GM23338 (cell line): Measurements from ENCODE around the gene NLN. TPM values are rescaled to one million over a fixed set of nuclear protein-coding genes. Genes with fewer than 3 reads are reported as not detected.

Experiments used
- ATAC-seq: fragments of 200-7000 bp; cut with Tn5 transposase; 3 replicates; pipeline ENCODE4 v1.9.1; 2020
- DNase-seq: peaks from one replicate; pipeline ENCODE4 v3.0.0-alpha.2; 2015; ENCODE audit warnings: low spot score
- H2AFZ ChIP-seq: fragments of 200-600 bp; sonication (generic); 2 replicates; pipeline ENCODE4 v1.8.0; 2016; ENCODE audit warnings: antibody characterized with exemption, mild to moderate bottlenecking, moderate library complexity
- H3F3A ChIP-seq: fragments of 200-600 bp; sonication (generic); replicated peaks from 2 replicates; pipeline ENCODE4 v1.8.0; 2017; ENCODE audit warnings: antibody characterized with exemption, mixed run types, low read depth
- H3K27ac ChIP-seq: fragments of 200-600 bp; sonication (generic); 2 replicates; pipeline ENCODE4 v1.6.1; 2016; ENCODE audit warnings: low read depth
- H3K27me3 ChIP-seq: fragments of 200-600 bp; sonication (generic); 2 replicates; pipeline ENCODE4 v1.8.0; 2016; ENCODE audit warnings: mild to moderate bottlenecking, mixed run types, moderate library complexity; ENCODE audit not compliant: insufficient read depth
- H3K36me3 ChIP-seq: fragments of 200-600 bp; sonication (generic); 2 replicates; pipeline ENCODE4 v1.8.0; 2016; ENCODE audit warnings: mild to moderate bottlenecking; ENCODE audit not compliant: insufficient read depth
- H3K4me1 ChIP-seq: fragments of 200-600 bp; sonication (generic); 2 replicates; pipeline ENCODE4 v1.8.0; 2016; ENCODE audit warnings: mild to moderate bottlenecking, moderate library complexity; ENCODE audit not compliant: insufficient read depth
- H3K4me2 ChIP-seq: fragments of 200-600 bp; sonication (generic); 2 replicates; pipeline ENCODE4 v1.7.1; 2017; ENCODE audit warnings: mixed run types
- H3K4me3 ChIP-seq: fragments of 200-600 bp; sonication (generic); 2 replicates; pipeline ENCODE4 v1.6.1; 2016; ENCODE audit warnings: mixed run types
- H3K79me2 ChIP-seq: fragments of 200-600 bp; sonication (generic); replicated peaks from 2 replicates; pipeline ENCODE4 v1.8.0; 2017; ENCODE audit warnings: mild to moderate bottlenecking; ENCODE audit not compliant: insufficient read depth
- H3K9me2 ChIP-seq: fragments of 200-600 bp; sonication (generic); 2 replicates; pipeline ENCODE4 v1.8.0; 2017; ENCODE audit not compliant: insufficient read depth
- H4K20me1 ChIP-seq: fragments of 200-600 bp; sonication (generic); replicated peaks from 2 replicates; pipeline ENCODE4 v1.8.0; 2017; ENCODE audit warnings: mild to moderate bottlenecking; ENCODE audit not compliant: insufficient read depth
- H3K27ac Mint-ChIP-seq: 2 replicates; pipeline ENCODE4 v1.8.0; 2020; ENCODE audit warnings: inconsistent platforms, mild to moderate bottlenecking, moderate library complexity, mixed read lengths
- H3K27me3 Mint-ChIP-seq: 3 replicates; pipeline ENCODE4 v1.8.0; 2022; ENCODE audit warnings: low read depth, mild to moderate bottlenecking, moderate library complexity, mixed read lengths, inconsistent platforms; ENCODE audit not compliant: insufficient read depth, poor library complexity
- H3K36me3 Mint-ChIP-seq: 3 replicates; pipeline ENCODE4 v1.8.0; 2021; ENCODE audit warnings: low read depth, mild to moderate bottlenecking, inconsistent platforms, moderate library complexity, mixed read lengths
- H3K4me1 Mint-ChIP-seq: 3 replicates; pipeline ENCODE4 v1.8.0; 2020; ENCODE audit warnings: mild to moderate bottlenecking, inconsistent platforms, mixed read lengths
- H3K4me3 Mint-ChIP-seq: 3 replicates; pipeline ENCODE4 v1.8.0; 2021; ENCODE audit warnings: moderate library complexity, mild to moderate bottlenecking, inconsistent platforms, mixed read lengths
- H3K9me3 Mint-ChIP-seq: 3 replicates; pipeline ENCODE4 v1.8.0; 2020; ENCODE audit warnings: moderate library complexity, mild to moderate bottlenecking, inconsistent platforms, mixed read lengths
- CREB1 ChIP-seq: fragments of 250-450 bp; sonication (Bioruptor Pico); IDR thresholded peaks from 2 replicates; pipeline ENCODE4 v1.5.0; 2020; ENCODE audit warnings: low read depth, mild to moderate bottlenecking, moderate library complexity
- EZH2 ChIP-seq: fragments of 200-600 bp; sonication (generic); IDR thresholded peaks from one replicate; pipeline ENCODE4 v1.8.0; 2017; ENCODE audit warnings: antibody characterized with exemption, mild to moderate bottlenecking, low read depth; ENCODE audit not compliant: unreplicated experiment
- EZH2phosphoT487 ChIP-seq: fragments of 200-600 bp; sonication (generic); IDR thresholded peaks from one replicate; pipeline ENCODE4 v1.8.1; 2018; ENCODE audit warnings: antibody characterized with exemption; ENCODE audit not compliant: unreplicated experiment
- JUNB ChIP-seq: IDR thresholded peaks from one replicate; pipeline ENCODE4 v1.6.1; 2016; ENCODE audit warnings: antibody characterized with exemption; ENCODE audit not compliant: unreplicated experiment
- NANOG ChIP-seq: IDR thresholded peaks from 2 replicates; pipeline ENCODE4 v1.6.1; 2016; ENCODE audit warnings: antibody characterized with exemption, borderline replicate concordance
- POLR2AphosphoS5 ChIP-seq: IDR thresholded peaks from 2 replicates; pipeline ENCODE4 v1.6.1; 2016; ENCODE audit warnings: antibody characterized with exemption, low read depth
- STAT1 ChIP-seq: IDR thresholded peaks from one replicate; pipeline ENCODE4 v1.6.1; 2016; ENCODE audit warnings: antibody characterized with exemption; ENCODE audit not compliant: unreplicated experiment
- ZNF114 ChIP-seq: fragments of 250-450 bp; sonication (Bioruptor Pico); IDR thresholded peaks from 2 replicates; pipeline ENCODE4 v1.5.0; 2020; ENCODE audit warnings: mild to moderate bottlenecking, moderate library complexity
- ZNF331 ChIP-seq: fragments of 250-450 bp; sonication (Bioruptor Pico); IDR thresholded peaks from 2 replicates; pipeline ENCODE4 v1.5.0; 2020; ENCODE audit warnings: low read depth, mild to moderate bottlenecking, moderate library complexity
- polyA plus RNA-seq: library from polyadenylated mRNA; unstranded; fragments of >200 nt; fragmentation: Nextera tagmentation; extraction: Ambion mirVana; gene quantifications from 2 replicates; pipeline ENCODE4 v1.2.1, GENCODE V29; 2016
- total RNA-seq: library from RNA; depleted of rRNA; stranded (reverse); fragments of >200 nt; shearing (Covaris generic); gene quantifications from 2 replicates; pipeline ENCODE4 v1.2.3, GENCODE V29; 2014
- TF ChIP-seq, protein P1 (sequence below): IDR thresholded peaks from one replicate; pipeline ENCODE4 v1.6.1; 2018; ENCODE audit warnings: antibody characterized with exemption; ENCODE audit not compliant: unreplicated experiment
- TF ChIP-seq, protein P2 (sequence below): fragments of 250-450 bp; sonication (Bioruptor Pico); IDR thresholded peaks from 2 replicates; pipeline ENCODE4 v1.5.0; 2020; ENCODE audit warnings: mild to moderate bottlenecking, moderate library complexity
- TF ChIP-seq, protein P3 (sequence below): IDR thresholded peaks from 2 replicates; pipeline ENCODE4 v1.6.1; 2016; ENCODE audit warnings: antibody characterized with exemption
- TF ChIP-seq, protein P4 (sequence below), 2 experiments: fragments of 200-600 bp in 1 of 2; sonication (generic) in 1 of 2; conservative IDR thresholded peaks; 2 replicates each; pipeline versions ENCODE4 v1.5.1 to v1.6.1; 2016 to 2017; ENCODE audit warnings: antibody characterized with exemption in 2 of 2, low read depth in 2 of 2, mild to moderate bottlenecking in 2 of 2, moderate library complexity in 1 of 2

NLN gene
- total and polyA plus RNA-seq, 2 experiments from 2014 or later: 56.4 to 168 TPM

DNA sequence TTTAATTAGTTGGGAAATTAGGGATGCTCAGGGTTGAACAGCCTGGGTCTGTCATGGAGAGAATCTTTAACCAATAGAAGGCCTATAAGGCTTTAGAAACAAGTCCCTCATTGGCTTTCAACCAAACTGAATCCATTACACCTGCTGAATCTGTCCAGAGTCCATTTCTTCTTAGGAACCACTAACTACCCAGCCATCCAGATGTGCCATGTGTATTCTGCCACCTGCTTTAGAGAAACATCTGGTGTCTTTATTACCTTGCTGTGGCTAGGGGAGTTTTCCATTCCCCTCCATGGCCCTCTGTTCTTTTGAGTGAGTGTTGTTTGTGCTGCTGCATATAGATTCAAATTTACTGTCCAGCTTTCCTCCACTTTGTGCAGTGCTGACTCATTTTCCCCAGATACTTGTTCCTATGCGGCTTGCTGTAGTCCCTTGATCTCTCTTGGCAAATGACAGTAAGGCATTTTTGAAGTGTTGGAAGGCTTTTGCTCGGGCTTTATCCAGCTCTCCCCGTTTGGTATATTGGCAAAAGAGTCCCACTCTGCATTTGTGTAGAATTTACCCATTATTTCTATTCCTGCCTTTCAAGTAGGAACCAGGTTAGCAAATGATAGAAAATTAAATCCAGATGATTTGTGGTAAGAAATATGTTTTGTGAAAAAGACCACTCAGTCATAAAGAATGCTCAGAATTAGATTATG lies 54.6 kb downstream of the NLN start:
- no peaks in the 10 kb centered on the region for H3K9me3 Mint-ChIP-seq
- H3K4me1 Mint-ChIP-seq: no peaks in the 10 kb centered on the region
- Histone ChIP-seq H3K9me2 (no peaks in the 10 kb centered on the region), H3K36me3 (peaks cover 18% of the 10 kb centered on the region), H4K20me1 (peaks cover 10% of the 10 kb centered on the region), H3K4me1 (no peaks in the 10 kb centered on the region), H3K79me2 (peaks cover 13% of the 10 kb centered on the region; the same call in 1 of the 2 replicates), H3K27me3 (no peaks in the 10 kb centered on the region), H3K27ac (no peak overlapping the region), H2AFZ (no peak overlapping the region), H3F3A (no peaks in the 10 kb centered on the region), H3K4me3 (no peak overlapping the region), H3K4me2 (no peak overlapping the region)
- no peak for ATAC-seq
- peaks cover 44% of the 10 kb centered on the region for H3K36me3 Mint-ChIP-seq
- no peak overlapping the region for H3K27ac Mint-ChIP-seq
- no peak for TF ChIP-seq ZNF331 (CRISPR knock-in tag)
- TF ChIP-seq ZNF114: no peak
- TF ChIP-seq EZH2phosphoT487: no peak
- TF ChIP-seq, protein P1, sequence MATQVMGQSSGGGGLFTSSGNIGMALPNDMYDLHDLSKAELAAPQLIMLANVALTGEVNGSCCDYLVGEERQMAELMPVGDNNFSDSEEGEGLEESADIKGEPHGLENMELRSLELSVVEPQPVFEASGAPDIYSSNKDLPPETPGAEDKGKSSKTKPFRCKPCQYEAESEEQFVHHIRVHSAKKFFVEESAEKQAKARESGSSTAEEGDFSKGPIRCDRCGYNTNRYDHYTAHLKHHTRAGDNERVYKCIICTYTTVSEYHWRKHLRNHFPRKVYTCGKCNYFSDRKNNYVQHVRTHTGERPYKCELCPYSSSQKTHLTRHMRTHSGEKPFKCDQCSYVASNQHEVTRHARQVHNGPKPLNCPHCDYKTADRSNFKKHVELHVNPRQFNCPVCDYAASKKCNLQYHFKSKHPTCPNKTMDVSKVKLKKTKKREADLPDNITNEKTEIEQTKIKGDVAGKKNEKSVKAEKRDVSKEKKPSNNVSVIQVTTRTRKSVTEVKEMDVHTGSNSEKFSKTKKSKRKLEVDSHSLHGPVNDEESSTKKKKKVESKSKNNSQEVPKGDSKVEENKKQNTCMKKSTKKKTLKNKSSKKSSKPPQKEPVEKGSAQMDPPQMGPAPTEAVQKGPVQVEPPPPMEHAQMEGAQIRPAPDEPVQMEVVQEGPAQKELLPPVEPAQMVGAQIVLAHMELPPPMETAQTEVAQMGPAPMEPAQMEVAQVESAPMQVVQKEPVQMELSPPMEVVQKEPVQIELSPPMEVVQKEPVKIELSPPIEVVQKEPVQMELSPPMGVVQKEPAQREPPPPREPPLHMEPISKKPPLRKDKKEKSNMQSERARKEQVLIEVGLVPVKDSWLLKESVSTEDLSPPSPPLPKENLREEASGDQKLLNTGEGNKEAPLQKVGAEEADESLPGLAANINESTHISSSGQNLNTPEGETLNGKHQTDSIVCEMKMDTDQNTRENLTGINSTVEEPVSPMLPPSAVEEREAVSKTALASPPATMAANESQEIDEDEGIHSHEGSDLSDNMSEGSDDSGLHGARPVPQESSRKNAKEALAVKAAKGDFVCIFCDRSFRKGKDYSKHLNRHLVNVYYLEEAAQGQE: no peak
- no peak for TF ChIP-seq STAT1
- TF ChIP-seq, protein P2, sequence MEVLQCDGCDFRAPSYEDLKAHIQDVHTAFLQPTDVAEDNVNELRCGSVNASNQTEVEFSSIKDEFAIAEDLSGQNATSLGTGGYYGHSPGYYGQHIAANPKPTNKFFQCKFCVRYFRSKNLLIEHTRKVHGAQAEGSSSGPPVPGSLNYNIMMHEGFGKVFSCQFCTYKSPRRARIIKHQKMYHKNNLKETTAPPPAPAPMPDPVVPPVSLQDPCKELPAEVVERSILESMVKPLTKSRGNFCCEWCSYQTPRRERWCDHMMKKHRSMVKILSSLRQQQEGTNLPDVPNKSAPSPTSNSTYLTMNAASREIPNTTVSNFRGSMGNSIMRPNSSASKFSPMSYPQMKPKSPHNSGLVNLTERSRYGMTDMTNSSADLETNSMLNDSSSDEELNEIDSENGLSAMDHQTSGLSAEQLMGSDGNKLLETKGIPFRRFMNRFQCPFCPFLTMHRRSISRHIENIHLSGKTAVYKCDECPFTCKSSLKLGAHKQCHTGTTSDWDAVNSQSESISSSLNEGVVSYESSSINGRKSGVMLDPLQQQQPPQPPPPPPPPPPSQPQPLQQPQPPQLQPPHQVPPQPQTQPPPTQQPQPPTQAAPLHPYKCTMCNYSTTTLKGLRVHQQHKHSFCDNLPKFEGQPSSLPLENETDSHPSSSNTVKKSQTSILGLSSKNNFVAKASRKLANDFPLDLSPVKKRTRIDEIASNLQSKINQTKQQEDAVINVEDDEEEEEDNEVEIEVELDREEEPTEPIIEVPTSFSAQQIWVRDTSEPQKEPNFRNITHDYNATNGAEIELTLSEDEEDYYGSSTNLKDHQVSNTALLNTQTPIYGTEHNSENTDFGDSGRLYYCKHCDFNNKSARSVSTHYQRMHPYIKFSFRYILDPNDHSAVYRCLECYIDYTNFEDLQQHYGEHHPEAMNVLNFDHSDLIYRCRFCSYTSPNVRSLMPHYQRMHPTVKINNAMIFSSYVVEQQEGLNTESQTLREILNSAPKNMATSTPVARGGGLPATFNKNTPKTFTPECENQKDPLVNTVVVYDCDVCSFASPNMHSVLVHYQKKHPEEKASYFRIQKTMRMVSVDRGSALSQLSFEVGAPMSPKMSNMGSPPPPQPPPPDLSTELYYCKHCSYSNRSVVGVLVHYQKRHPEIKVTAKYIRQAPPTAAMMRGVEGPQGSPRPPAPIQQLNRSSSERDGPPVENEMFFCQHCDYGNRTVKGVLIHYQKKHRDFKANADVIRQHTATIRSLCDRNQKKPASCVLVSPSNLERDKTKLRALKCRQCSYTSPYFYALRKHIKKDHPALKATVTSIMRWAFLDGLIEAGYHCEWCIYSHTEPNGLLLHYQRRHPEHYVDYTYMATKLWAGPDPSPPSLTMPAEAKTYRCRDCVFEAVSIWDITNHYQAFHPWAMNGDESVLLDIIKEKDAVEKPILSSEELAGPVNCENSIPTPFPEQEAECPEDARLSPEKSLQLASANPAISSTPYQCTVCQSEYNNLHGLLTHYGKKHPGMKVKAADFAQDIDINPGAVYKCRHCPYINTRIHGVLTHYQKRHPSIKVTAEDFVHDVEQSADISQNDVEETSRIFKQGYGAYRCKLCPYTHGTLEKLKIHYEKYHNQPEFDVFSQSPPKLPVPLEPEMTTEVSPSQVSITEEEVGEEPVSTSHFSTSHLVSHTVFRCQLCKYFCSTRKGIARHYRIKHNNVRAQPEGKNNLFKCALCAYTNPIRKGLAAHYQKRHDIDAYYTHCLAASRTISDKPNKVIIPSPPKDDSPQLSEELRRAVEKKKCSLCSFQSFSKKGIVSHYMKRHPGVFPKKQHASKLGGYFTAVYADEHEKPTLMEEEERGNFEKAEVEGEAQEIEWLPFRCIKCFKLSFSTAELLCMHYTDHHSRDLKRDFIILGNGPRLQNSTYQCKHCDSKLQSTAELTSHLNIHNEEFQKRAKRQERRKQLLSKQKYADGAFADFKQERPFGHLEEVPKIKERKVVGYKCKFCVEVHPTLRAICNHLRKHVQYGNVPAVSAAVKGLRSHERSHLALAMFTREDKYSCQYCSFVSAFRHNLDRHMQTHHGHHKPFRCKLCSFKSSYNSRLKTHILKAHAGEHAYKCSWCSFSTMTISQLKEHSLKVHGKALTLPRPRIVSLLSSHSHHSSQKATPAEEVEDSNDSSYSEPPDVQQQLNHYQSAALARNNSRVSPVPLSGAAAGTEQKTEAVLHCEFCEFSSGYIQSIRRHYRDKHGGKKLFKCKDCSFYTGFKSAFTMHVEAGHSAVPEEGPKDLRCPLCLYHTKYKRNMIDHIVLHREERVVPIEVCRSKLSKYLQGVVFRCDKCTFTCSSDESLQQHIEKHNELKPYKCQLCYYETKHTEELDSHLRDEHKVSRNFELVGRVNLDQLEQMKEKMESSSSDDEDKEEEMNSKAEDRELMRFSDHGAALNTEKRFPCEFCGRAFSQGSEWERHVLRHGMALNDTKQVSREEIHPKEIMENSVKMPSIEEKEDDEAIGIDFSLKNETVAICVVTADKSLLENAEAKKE: no peak
- no peak for TF ChIP-seq JUNB
- TF ChIP-seq POLR2AphosphoS5: no peak
- TF ChIP-seq EZH2: no peak
- TF ChIP-seq, protein P3, sequence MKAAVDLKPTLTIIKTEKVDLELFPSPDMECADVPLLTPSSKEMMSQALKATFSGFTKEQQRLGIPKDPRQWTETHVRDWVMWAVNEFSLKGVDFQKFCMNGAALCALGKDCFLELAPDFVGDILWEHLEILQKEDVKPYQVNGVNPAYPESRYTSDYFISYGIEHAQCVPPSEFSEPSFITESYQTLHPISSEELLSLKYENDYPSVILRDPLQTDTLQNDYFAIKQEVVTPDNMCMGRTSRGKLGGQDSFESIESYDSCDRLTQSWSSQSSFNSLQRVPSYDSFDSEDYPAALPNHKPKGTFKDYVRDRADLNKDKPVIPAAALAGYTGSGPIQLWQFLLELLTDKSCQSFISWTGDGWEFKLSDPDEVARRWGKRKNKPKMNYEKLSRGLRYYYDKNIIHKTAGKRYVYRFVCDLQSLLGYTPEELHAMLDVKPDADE: no peak
- TF ChIP-seq CREB1: no peak
- TF ChIP-seq, protein P4, sequence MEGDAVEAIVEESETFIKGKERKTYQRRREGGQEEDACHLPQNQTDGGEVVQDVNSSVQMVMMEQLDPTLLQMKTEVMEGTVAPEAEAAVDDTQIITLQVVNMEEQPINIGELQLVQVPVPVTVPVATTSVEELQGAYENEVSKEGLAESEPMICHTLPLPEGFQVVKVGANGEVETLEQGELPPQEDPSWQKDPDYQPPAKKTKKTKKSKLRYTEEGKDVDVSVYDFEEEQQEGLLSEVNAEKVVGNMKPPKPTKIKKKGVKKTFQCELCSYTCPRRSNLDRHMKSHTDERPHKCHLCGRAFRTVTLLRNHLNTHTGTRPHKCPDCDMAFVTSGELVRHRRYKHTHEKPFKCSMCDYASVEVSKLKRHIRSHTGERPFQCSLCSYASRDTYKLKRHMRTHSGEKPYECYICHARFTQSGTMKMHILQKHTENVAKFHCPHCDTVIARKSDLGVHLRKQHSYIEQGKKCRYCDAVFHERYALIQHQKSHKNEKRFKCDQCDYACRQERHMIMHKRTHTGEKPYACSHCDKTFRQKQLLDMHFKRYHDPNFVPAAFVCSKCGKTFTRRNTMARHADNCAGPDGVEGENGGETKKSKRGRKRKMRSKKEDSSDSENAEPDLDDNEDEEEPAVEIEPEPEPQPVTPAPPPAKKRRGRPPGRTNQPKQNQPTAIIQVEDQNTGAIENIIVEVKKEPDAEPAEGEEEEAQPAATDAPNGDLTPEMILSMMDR (conservative IDR thresholded peaks at IDR 0.05; ENCODE audit: low read depth in 2 of 2): no peak
- no peak for TF ChIP-seq NANOG
- no peak overlapping the region for H3K4me3 Mint-ChIP-seq
- DNase-seq: no peak
- peaks cover 3% of the 10 kb centered on the region for H3K27me3 Mint-ChIP-seq
